Stomach smooth muscle (tissue), 2 donors: ENCODE measurements around the gene FBRSL1.

ENCODE experiments used
- H3K27ac ChIP-seq: one replicate; pipeline ENCODE4 v1.7.0; 2013; ENCODE audit warnings: mild to moderate bottlenecking, low read length, inconsistent platforms
- H3K27me3 ChIP-seq, 2 donors: one replicate each; pipeline ENCODE4 v1.7.0; 2013; ENCODE audit warnings: low read length in 2 of 2; ENCODE audit not compliant: insufficient read depth in 2 of 2, control insufficient read depth in 1 of 2
- H3K36me3 ChIP-seq, 2 donors: one replicate each; pipeline ENCODE4 v1.7.0; 2013; ENCODE audit warnings: low read length in 2 of 2; ENCODE audit not compliant: control insufficient read depth in 2 of 2, insufficient read depth in 2 of 2
- H3K4me1 ChIP-seq: one replicate; pipeline ENCODE4 v1.7.0; 2013; ENCODE audit warnings: low read length; ENCODE audit not compliant: control insufficient read depth, insufficient read depth
- H3K4me3 ChIP-seq, 2 donors: one replicate each; pipeline ENCODE4 v1.7.0; 2013; ENCODE audit warnings: low read length in 2 of 2
- H3K9ac ChIP-seq, 2 donors: one replicate each; pipeline ENCODE4 v1.7.0; 2013; ENCODE audit warnings: low read length in 2 of 2, mild to moderate bottlenecking in 1 of 2
- H3K9me3 ChIP-seq, 2 donors: one replicate each; pipeline ENCODE4 v1.7.0; 2013; ENCODE audit warnings: low read length in 2 of 2; ENCODE audit not compliant: control insufficient read depth in 2 of 2
- donor health status: healthy.
- donor health status: Pancreatic carcinoma.

FBRSL1 gene

GRCh38 chr12:132508491-132508740, 18.5 kb downstream of the FBRSL1 start:
- Histone ChIP-seq H3K4me3 (no peak overlapping the region), H3K9me3 (no peaks in the 10 kb centered on the region), H3K4me1 (peaks cover 43% of the 10 kb centered on the region), H3K36me3 (peaks cover 0 to 4% of the 10 kb centered on the region in 2 donors), H3K27me3 (peaks cover 0 to 25% of the 10 kb centered on the region in 2 donors), H3K9ac (no peak overlapping the region), H3K27ac (no peak overlapping the region)

DNA sequence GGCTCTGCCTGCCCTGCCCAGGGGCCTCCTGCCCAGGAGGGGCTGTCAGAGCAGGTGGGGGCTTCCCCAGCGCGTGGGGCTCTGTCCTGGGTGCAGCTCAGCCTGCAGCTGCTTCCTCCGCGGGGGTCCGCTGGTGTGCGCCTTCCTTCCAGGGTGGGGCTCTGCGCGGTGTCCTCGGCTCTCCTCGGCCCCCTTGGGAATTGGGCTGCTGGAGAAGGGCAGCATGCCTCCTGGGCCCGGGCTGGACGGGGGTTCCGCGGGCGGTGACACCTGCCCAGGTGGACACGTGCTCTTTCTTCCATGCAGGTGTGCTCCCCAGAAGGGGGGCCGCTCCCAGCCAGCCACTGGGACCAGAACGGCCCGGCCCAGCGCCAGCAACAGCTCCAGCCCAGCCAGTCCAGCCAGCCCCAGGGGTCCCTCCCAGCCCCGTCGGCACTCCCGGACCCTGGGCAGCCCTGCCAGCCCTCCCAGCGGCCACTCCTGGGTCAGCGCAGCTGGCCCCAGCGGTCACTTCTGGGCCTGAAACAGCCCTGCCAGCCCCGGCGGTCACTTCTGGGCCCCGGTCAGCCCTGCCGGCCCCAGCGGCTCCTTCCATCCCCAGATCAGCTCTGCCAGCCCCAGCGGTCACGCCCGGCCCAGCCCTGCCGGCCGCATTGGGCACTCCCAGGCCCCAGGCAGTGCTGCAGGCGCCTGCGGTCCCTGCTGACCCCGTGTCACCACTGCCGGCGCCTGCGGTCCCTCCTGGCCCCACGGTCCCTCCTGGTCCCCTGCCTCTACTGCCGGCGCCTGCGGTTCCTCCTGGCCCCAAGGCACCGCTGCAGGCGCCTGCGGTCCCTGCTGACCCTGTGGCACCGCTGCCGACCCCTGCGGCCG, 19.1 kb downstream of the FBRSL1 start:
- Histone ChIP-seq H3K4me1 (peaks cover 37% of the 10 kb centered on the region), H3K9ac (no peak overlapping the region), H3K9me3 (no peaks in the 10 kb centered on the region), H3K27ac (no peak overlapping the region), H3K27me3 (peaks cover 0 to 25% of the 10 kb centered on the region in 2 donors), H3K36me3 (peaks cover 0 to 4% of the 10 kb centered on the region in 2 donors), H3K4me3 (no peak overlapping the region)

DNA sequence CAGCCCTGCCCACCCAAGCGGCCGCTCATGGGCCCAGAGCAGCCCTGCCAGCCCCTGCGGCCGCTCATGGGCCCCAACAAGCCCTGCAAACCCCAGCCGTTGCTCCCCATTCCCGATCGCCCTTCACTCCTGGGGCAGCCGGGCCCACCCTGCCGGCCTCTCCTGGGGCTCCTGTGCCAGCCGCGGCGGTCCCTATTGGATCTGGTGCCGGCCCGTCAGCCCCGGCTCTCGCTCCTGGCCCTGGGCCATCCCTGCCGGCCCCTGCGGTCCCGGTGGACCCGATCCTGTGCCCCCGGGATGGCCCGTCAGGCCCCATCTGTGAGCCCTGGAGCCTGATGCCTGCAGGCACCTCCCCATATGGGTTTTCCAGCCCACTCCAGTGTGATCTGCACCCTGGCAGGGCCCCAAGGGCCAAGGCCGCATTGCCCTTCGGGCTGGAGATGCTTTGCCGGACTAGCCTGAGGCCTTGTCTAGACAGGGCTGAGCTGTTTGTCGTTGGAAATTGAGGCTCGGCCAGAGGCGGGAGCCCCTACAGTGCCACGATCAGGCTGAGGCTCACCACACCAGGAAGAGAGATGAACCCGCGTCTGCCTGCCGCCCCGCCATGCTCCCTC, 20.3 kb downstream of the FBRSL1 start:
- H3K36me3 ChIP-seq: peaks cover 2 to 7% of the 10 kb centered on the region in 2 donors
- H3K9ac ChIP-seq: no peak overlapping the region
- H3K4me1 ChIP-seq: peaks cover 26% of the 10 kb centered on the region
- H3K27ac ChIP-seq: no peak overlapping the region
- peaks cover 0 to 2% of the 10 kb centered on the region in 2 donors for H3K9me3 ChIP-seq
- H3K27me3 ChIP-seq: peaks cover 0 to 25% of the 10 kb centered on the region in 2 donors
- H3K4me3 ChIP-seq: no peak overlapping the region

DNA sequence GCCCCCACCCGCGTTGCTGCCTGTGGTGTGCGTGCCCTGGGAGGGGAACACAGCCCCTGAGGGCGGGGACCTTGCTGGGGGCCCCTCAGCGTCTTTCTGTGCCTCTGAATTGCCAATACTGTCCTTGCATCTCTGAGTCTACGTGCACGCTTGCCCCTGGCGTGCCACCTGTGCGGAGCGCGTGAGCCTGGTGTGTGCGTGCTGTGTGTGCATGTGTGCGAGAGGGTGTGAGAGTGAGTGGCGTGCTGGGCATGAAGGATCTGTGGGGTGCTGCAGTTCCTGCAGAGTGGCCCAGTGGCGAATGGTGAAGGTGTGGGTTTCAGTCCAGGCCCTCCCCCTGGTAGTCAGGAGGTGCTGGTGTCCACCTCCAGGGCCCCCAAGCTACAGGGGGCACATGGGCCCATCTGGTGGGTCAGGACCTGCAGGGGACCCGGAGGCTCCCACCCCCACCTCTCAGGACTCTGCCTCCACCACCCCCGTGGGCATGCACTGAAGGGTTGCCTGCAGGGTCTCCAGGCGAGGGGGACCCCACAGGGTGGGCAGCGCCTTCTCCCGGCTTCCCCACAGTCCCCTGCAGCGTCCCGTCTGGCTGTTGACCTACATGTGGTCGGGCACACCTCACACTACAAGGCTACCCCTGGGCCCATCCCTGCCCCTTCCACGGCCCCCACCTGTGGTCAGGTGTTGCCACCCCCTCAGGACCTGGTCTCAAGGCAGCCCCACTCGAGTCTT, 21.0 kb downstream of the FBRSL1 start:
- Histone ChIP-seq H3K27me3 (peaks cover 0 to 25% of the 10 kb centered on the region in 2 donors), H3K9ac (no peak overlapping the region), H3K4me3 (no peak overlapping the region), H3K9me3 (peaks cover 0 to 7% of the 10 kb centered on the region in 2 donors), H3K27ac (no peak overlapping the region), H3K36me3 (peaks cover 3 to 7% of the 10 kb centered on the region in 2 donors), H3K4me1 (peaks cover 19% of the 10 kb centered on the region)

DNA sequence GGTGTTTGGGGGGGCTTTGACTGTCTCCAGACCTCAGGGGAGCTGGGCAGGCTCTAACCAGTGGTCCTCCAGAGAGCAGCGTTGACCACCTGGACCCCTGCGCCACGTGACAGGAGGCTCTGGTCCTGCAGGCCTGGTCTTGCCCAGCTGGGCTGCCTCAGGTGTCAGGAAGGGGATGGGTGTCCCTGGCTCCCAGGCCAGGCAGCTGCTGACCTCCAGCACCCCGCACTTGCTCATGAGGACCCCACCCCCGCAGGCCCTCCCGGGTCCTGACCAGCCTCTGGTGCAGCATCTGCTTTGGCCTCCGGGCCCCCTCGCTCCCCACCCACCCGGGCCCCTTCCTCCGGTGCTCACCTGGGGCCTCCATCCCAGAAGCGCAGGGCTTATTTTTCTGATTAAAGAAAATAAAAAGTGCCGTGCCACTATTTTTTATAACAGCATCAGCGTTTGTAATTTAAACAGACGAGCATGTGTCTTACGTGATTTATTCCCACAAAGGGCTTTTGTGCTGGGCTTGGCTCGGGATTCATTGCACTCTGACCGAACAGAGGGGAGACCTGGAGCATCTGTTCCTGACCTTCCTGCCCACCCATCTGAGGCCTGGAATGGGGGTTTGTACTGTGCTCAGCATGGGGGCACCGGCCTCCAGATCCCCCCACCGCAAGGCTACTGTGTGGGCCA, 21.7 kb downstream of the FBRSL1 start:
- Histone ChIP-seq H3K36me3 (peaks cover 3 to 7% of the 10 kb centered on the region in 2 donors), H3K9me3 (peaks cover 0 to 10% of the 10 kb centered on the region in 2 donors), H3K27ac (no peak overlapping the region), H3K4me1 (peaks cover 11% of the 10 kb centered on the region), H3K4me3 (no peak overlapping the region), H3K9ac (no peak overlapping the region), H3K27me3 (peaks cover 0 to 25% of the 10 kb centered on the region in 2 donors)

- peaks cover 3 to 7% of the 10 kb centered on the region in 2 donors for H3K36me3 ChIP-seq
- H3K9ac ChIP-seq: no peak overlapping the region
- no peak overlapping the region for H3K4me3 ChIP-seq
- peaks cover 0 to 10% of the 10 kb centered on the region in 2 donors for H3K9me3 ChIP-seq
- H3K27ac ChIP-seq: no peak overlapping the region
- H3K4me1 ChIP-seq: peaks cover 5% of the 10 kb centered on the region
- peaks cover 0 to 25% of the 10 kb centered on the region in 2 donors for H3K27me3 ChIP-seq
Observed at GRCh38 chr12:132512197-132513069, 22.5 kb downstream of the FBRSL1 start.

DNA sequence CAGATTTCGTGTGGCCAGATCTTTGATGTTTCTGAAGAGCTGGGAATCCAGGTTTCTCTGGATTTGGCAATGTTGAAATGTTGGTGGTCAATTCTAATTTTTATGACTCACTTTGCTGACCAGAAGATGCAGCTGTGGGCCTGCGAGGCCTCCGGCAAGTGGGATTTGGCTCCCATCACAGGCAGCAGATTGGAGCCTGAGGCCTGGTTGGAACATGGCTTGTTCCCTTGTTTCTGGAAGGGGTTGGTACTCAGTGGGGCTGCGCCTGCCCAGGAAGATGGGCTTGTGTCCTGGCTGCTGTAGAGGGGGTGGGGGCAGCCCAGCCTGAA, 23.1 kb downstream of the FBRSL1 start:
- H3K27ac ChIP-seq: no peak overlapping the region
- no peak overlapping the region for H3K4me3 ChIP-seq
- no peak overlapping the region for H3K9ac ChIP-seq
- H3K4me1 ChIP-seq: peaks cover 4% of the 10 kb centered on the region
- peaks cover 0 to 25% of the 10 kb centered on the region in 2 donors for H3K27me3 ChIP-seq
- peaks cover 0 to 10% of the 10 kb centered on the region in 2 donors for H3K9me3 ChIP-seq
- H3K36me3 ChIP-seq: peaks cover 5 to 8% of the 10 kb centered on the region in 2 donors

DNA sequence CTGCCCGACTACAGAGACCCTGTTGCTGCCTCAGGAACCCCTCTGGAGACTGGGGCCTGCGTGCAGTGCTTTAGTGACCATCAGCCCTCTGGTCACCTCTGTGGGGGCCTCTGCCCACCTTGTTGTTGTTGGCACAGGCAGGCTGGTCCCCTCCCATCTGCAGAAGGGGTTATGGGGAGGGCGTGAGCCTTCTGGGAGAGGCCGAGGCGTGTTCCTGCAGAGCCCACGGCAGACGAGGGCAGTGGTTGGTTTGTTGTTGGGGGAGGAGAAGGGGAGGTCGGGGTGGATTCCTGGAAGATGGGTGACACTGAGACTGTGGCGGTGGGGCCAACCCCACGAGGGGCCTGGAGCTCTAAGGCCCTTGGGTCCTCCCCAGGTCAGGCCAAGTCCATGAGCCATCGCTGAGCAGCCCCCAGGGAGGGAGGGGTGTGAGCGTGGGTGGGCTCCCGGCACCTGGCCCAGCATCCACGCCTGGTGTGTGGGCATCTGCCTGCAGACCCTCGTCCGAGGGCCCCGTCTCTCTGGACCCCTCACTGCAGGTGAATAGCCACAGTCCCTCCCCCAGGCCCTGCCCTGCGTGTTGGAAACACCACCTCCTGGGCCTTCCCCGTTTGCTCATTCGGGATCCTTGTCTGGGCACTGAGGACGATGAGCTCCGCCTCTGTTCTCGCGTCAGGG, 23.6 kb downstream of the FBRSL1 start:
- Histone ChIP-seq H3K27me3 (peaks cover 0 to 25% of the 10 kb centered on the region in 2 donors), H3K36me3 (peaks cover 11% of the 10 kb centered on the region in 2 donors), H3K9ac (no peak overlapping the region), H3K9me3 (peaks cover 0 to 10% of the 10 kb centered on the region in 2 donors), H3K4me1 (peaks cover 4% of the 10 kb centered on the region), H3K27ac (no peak overlapping the region), H3K4me3 (no peak overlapping the region)

- H3K4me3 ChIP-seq: no peak overlapping the region
- H3K27me3 ChIP-seq: peaks cover 0 to 20% of the 10 kb centered on the region in 2 donors
- peaks cover 12 to 16% of the 10 kb centered on the region in 2 donors for H3K36me3 ChIP-seq
- no peak overlapping the region for H3K27ac ChIP-seq
- peaks cover 0 to 10% of the 10 kb centered on the region in 2 donors for H3K9me3 ChIP-seq
- H3K4me1 ChIP-seq: peaks cover 4% of the 10 kb centered on the region
- no peak overlapping the region for H3K9ac ChIP-seq
Observed at GRCh38 chr12:132514216-132514820, 24.4 kb downstream of the FBRSL1 start.
